H7 (cell line): ENCODE measurements around the gene LAMP2. TPM values are rescaled to one million over a fixed set of nuclear protein-coding genes. Genes with fewer than 3 reads are reported as not detected.

Source experiments
- DNase-seq: peaks from one replicate; pipeline ENCODE4 v3.0.0; 2012
- H3K27me3 ChIP-seq: 2 replicates; pipeline ENCODE4 v1.6.0; 2011; ENCODE audit warnings: mild to moderate bottlenecking, low read length; ENCODE audit not compliant: control insufficient read depth, insufficient read depth
- H3K36me3 ChIP-seq: replicated peaks from 2 replicates; pipeline ENCODE4 v1.5.1; 2011; ENCODE audit warnings: low read length; ENCODE audit not compliant: control insufficient read depth, insufficient read depth
- H3K4me3 ChIP-seq: 2 replicates; pipeline ENCODE4 v1.5.1; 2011; ENCODE audit warnings: low read depth, mild to moderate bottlenecking, control low read depth, low read length, moderate library complexity; ENCODE audit not compliant: insufficient read depth
- total RNA-seq: library from RNA; depleted of rRNA; stranded (reverse); fragments of >200 nt; shearing (Covaris generic); gene quantifications from 2 replicates; pipeline ENCODE4 v1.2.3, GENCODE V29; 2014; rRNA removed

LAMP2 gene
- total RNA-seq, 1 experiment from 2014 or later, result 31.7 TPM

DNA sequence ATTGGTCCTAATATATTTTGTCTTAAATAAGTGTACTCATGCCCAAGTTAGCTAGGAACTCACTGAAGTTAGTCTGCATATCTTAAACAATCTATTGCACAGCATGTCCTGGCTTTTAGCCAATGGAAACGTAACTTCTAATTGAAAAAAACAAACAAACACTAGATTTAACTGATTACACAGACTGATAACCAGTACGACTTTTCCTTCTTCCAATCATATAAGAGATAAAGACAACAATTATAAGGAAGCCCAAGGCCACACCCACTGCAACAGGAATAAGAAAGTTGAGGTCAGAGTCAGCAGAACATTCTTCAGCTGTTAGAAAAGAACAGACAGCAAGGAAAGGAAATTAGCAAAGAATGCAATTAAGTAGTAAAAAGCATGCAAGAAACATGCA, 40.8 kb downstream of the LAMP2 start:
- H3K27me3 ChIP-seq, result no peaks in the 10 kb centered on the region
- H3K36me3 ChIP-seq, result no peaks in the 10 kb centered on the region
- no peak for DNase-seq
- no peak overlapping the region for H3K4me3 ChIP-seq

DNA sequence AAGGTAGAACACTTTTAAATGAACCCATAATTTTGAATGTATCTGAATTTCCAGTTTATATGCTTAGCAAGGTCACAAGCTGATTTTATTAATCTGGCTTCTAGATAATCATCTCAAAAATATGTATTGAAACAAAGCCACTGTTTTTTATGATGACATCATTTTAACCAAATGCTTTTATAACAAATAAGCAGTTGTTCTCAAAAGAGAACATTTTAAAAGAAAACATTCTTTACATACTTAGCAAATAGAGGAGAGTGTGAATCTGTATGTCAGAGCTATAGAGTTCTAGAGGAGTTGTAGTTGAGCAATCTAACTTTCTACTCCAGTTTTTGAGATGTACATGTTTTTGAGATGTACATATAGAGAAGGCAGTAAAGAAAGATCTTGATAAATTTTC, 42.5 kb downstream of the LAMP2 start:
- DNase-seq, result no peak
- no peak overlapping the region for H3K4me3 ChIP-seq
- no peaks in the 10 kb centered on the region for H3K36me3 ChIP-seq
- no peaks in the 10 kb centered on the region for H3K27me3 ChIP-seq

DNA sequence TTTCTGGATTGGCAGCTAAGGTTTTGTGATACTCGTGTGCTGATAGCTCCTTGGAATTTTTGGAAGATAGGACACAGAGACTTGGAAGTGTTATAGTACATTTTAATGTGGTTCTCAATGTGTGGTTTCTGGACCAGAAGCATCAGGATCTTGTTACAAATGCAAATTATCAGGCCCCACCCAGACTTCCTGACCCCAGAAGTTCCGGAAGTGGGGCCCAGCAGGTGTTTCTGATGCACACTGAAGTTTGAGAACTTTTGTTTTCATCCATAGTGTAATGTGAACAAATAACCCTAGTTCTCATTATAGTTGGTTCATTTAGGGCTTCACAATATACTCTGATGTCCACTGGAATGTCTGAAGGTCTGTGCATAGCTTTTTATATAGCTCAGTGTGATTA, 49.6 kb downstream of the LAMP2 start:
- Histone ChIP-seq H3K36me3 (no peaks in the 10 kb centered on the region), H3K27me3 (no peaks in the 10 kb centered on the region), H3K4me3 (no peak overlapping the region)
- no peak for DNase-seq

GRCh38 chrX:120408168-120408567, 60.9 kb downstream of the LAMP2 start:
- H3K4me3 ChIP-seq, result no peak overlapping the region
- H3K36me3 ChIP-seq, result no peaks in the 10 kb centered on the region
- peak; percentile 18 for DNase-seq
- no peaks in the 10 kb centered on the region for H3K27me3 ChIP-seq

DNA sequence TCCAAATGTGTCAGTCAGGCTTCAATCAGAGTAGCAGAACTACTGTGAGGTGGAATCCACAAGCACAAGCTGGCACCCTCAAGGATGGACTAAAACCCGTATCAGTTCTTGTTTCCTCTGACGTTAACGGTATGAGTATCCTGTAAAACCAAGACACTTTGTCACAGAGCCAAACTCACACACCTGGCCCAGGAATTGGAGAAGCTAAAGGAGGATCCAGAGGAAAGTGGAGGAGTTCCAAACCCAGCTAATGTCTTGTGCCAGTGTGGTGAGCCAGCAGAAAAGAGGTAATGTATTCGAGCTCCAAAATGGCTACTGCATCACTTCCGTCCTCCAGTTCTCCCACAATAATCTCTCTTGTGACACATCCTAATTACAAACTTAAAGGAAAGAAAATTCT, 62.5 kb downstream of the LAMP2 start:
- Histone ChIP-seq H3K4me3 (no peak overlapping the region), H3K27me3 (no peaks in the 10 kb centered on the region), H3K36me3 (no peaks in the 10 kb centered on the region)
- no peak for DNase-seq

- no peak overlapping the region for H3K4me3 ChIP-seq
- H3K36me3 ChIP-seq, result no peaks in the 10 kb centered on the region
- H3K27me3 ChIP-seq, result no peaks in the 10 kb centered on the region
- no peak for DNase-seq
Measured at GRCh38 chrX:120402369-120402768, 66.7 kb downstream of the LAMP2 start.

DNA sequence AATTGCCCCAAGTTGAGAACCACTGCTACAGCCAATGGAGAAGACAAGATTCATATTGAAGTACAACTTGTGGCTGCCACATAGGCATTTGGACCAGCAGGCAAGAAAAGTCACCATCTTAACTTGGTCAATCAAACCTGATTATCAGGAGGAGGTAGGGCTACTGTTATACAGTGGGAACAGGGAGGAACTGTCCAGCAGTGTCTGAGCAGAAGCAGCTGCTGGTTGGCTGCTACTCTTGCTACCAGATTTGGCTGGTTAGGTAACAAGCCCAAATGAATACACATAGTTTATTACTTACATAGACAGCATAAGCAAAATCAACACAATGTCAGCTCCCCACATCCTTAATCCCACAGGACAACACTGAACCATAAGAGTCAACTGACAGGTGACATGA, 67.8 kb downstream of the LAMP2 start:
- Histone ChIP-seq H3K36me3 (no peaks in the 10 kb centered on the region), H3K27me3 (no peaks in the 10 kb centered on the region), H3K4me3 (no peak overlapping the region)
- DNase-seq, result no peak

- Histone ChIP-seq H3K36me3 (no peaks in the 10 kb centered on the region), H3K27me3 (no peaks in the 10 kb centered on the region), H3K4me3 (no peak overlapping the region)
- DNase-seq, result peak; percentile 8
Measured at GRCh38 chrX:120380699-120381098, 88.4 kb downstream of the LAMP2 start.

DNA sequence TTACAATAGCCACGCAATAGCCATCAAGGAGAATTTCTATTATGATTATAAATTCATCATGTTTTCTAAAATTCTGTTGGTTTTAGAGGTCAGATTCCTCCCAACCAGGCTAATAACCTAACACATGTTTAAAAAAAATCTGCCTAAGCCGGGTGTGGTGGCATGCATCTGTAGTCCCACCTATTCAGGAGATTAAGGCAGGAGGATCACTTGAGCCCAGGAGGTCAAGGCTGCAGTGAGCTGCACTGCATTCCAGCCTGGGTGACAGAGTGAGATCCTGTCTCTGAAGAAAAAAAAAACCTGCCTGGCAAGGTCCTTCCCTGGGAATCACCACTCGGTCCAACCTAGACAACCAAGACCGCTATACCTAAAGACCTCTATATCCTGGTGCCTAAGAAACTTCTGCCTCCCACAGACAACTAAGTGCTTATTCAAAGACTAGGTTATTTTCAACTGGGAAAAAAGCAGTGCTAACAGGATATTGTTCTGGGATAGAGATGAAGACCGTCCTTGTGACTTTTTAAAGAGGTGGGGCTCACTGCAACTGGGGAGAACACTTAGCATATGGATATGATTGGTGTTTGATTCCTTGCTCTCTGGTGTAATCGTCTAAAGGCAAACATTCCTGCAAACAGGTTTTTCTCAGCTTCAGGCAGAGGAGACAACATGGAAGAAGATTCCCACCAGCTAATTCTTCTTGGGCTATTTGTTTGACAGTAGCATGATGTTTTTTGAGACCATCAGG, 89.0 kb downstream of the LAMP2 start:
- no peak for DNase-seq
- Histone ChIP-seq H3K27me3 (no peaks in the 10 kb centered on the region), H3K4me3 (no peak overlapping the region), H3K36me3 (no peaks in the 10 kb centered on the region)

GRCh38 chrX:120378570-120378969, 90.5 kb downstream of the LAMP2 start:
- DNase-seq, result no peak
- Histone ChIP-seq H3K27me3 (no peaks in the 10 kb centered on the region), H3K36me3 (no peaks in the 10 kb centered on the region), H3K4me3 (no peak overlapping the region)

Other genes with a start within 250 kb of the LAMP2 start
- gene ZBTB33, start 218.5 kb downstream of the LAMP2 start, total RNA-seq, result 12.8 and 13.6 TPM in 2 replicates
- gene TMEM255A, start 157.8 kb downstream of the LAMP2 start, total RNA-seq, result 0.44 and 0.94 TPM in 2 replicates
- gene ATP1B4, start 107.2 kb downstream of the LAMP2 start, total RNA-seq, result not detected in 2 replicates
- gene CUL4B, start 91.7 kb upstream of the LAMP2 start, total RNA-seq, result 18.4 and 28.0 TPM in 2 replicates
- 33.6 and 35.4 TPM in 2 replicates for gene MCTS1, start 134.8 kb upstream of the LAMP2 start, total RNA-seq
- 10.2 and 16.1 TPM in 2 replicates for gene C1GALT1C1, start 160.8 kb upstream of the LAMP2 start, total RNA-seq